HG03565 (cell line): Measurements from ENCODE around the gene PGC.
A peak's percentile ranks its signal among the peaks of the same experiment; 100 is the strongest.

ENCODE experiments used
- ATAC-seq: cut with Tn5 transposase; IDR thresholded peaks from one replicate; pipeline ENCODE4 v1.9.1; 2021; ENCODE audit warnings: mild to moderate bottlenecking, moderate library complexity; ENCODE audit not compliant: unreplicated experiment

Gene PGC

GRCh38 chr6:41747256-41748101 is at the start of gene PGC:
Gene PGC, minus strand, starts transcription at chr6:41747397. Its CDS starts 63 bp downstream, at chr6:41747334.
- no peak for ATAC-seq

- ATAC-seq = no peak
Observed at GRCh38 chr6:41796474-41796873, 49.3 kb upstream of the PGC start.

GRCh38 chr6:41791984-41792383 is 44.8 kb upstream of the PGC start:
- ATAC-seq = no peak

- no peak for ATAC-seq
Observed at GRCh38 chr6:41791305-41791704, 44.1 kb upstream of the PGC start.

GRCh38 chr6:41790045-41790444 is 42.8 kb upstream of the PGC start:
- no peak for ATAC-seq

GRCh38 chr6:41789390-41789724 is 42.2 kb upstream of the PGC start:
- ATAC-seq = no peak

- peak; percentile 71 for ATAC-seq
Observed at GRCh38 chr6:41787219-41787917, 40.2 kb upstream of the PGC start, which contains the start of gene TOMM6. Gene TOMM6, plus strand, starts transcription at chr6:41787694. Its CDS starts 4 bp downstream, at chr6:41787698.

- ATAC-seq = peak; percentile 43
Observed at GRCh38 chr6:41786451-41787218, 39.4 kb upstream of the PGC start.

GRCh38 chr6:41785689-41786450 is 38.7 kb upstream of the PGC start:
- ATAC-seq = no peak

- no peak for ATAC-seq
Observed at GRCh38 chr6:41785254-41785653, 38.1 kb upstream of the PGC start.

GRCh38 chr6:41784581-41785171 is 37.5 kb upstream of the PGC start:
- no peak for ATAC-seq

GRCh38 chr6:41783106-41783780 is 36.0 kb upstream of the PGC start:
- no peak for ATAC-seq

GRCh38 chr6:41781366-41781730 is 34.2 kb upstream of the PGC start:
- ATAC-seq = no peak

GRCh38 chr6:41780551-41781365 is 33.6 kb upstream of the PGC start, which contains the start of gene PRICKLE4:
Gene PRICKLE4, plus strand, starts transcription at chr6:41780782. Its CDS starts 2,692 bp downstream, at chr6:41783474.
- no peak for ATAC-seq

GRCh38 chr6:41779788-41780550 is 32.8 kb upstream of the PGC start, which contains the start of gene FRS3:
Gene FRS3, minus strand, starts transcription at chr6:41779900. Its CDS starts 2,913 bp downstream, at chr6:41776987.
- peak; percentile 90 for ATAC-seq

- ATAC-seq = no peak
Observed at GRCh38 chr6:41779336-41779735, 32.1 kb upstream of the PGC start.

- no peak for ATAC-seq
Observed at GRCh38 chr6:41778895-41779294, 31.7 kb upstream of the PGC start.
